Measurements from ENCODE around the gene AGAP2.
A peak's percentile ranks its signal among the peaks of the same experiment; 100 is the strongest.
"Not testable (repeated sequence)": the region's sequence is repeated elsewhere in the genome, so short reads cannot be mapped to it uniquely, and the experiment has no call there.

AGAP2 gene

DNA sequence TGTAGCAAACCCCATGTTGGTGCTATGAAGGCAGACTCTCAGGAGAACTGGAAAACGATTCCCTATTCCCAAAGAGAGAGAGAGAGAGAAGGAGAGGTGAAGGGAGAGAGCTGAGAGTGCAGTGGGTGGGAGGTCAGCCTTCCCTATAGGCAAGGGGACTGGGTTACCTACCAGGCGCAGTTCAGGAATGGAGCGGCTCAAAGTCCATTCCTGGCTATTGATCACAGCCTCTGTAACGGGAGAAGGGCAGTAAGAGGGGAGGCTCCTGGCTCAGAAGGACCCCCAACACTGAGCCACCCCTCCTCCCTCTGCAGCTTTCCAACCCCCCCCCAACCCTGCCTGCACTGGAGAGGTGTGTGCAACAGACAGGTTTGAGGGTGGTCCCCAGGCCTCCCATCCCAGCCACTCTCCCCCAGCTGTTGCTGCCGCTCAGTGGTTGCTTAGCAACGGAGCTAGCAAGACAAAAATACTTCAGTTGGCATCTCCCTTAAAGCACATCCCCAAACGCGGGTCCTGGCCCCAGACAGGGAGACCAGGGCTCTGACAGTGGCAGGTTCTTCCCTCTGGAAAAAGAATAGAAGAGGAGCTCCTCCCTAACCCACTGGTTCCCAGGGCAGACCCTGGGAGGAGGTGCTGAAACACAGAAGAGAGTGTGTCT, 3.2 kb downstream of the AGAP2 start:
- DNase-seq: peak; percentile 30

GRCh38 chr12:57734591-57734990, 4.0 kb downstream of the AGAP2 start:
- DNase-seq: no peak

DNA sequence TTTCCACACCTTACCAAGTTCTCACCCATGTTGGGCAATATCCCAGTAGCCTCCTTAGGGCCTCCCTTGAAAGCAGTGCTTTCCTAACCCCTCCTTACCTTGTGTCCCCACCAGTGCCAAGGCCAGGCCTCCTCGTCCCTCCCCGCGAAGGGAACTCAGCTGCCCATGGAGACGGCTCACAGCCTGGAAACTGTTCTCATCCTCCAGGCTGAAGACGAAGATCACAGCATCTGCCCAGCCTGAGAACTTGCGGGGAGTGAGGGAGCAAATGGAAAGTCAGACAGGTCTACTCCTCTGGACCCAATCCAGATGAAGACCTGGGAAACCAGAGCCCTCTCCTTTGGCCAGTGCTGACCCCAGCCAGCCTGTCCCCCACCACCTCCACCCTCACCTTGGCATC, 4.6 kb downstream of the AGAP2 start:
- DNase-seq: no peak

DNA sequence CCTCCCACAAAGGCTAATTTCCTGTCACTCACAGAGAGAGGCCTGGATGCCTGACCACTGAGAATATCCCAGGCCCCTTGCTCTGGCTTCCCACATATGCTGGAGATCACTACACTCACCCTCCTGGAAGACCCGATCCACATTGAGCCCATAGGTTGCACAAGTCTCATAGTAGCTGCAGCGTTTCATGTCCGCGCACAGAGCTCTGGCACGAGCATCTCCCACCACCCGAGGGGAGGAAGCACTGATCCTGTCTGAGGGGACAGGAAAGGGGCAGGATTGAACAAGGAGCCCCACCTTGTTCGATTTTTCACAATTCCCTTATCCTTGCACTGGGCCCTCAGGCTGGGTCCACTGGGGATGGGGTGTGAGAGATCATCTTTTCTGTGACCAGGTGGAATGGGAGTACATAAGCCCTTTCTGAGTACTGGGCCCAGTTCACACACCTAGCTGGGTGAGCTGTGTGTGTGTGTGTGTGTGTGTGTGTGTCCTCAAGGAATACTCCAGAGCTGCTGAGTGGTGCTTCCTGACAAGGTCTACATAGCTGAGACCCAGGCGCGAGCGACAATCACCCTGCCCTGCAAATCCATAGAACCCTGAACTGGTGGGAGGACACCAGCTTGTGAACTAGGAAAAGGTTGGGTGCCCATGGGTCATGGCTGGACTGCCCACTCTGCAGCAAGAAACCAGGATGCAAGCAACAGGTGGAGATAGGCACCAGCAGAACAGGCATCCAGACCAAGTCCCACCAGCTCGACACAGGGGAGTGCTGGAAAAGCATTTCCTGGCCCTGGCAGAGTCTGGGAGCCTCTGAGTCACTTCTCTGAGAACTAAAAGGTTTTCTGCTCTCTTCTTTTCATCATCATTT, 5.6 kb downstream of the AGAP2 start:
- DNase-seq: no peak

- DNase-seq: no peak
Measured at GRCh38 chr12:57732270-57732669, 6.3 kb downstream of the AGAP2 start.

DNA sequence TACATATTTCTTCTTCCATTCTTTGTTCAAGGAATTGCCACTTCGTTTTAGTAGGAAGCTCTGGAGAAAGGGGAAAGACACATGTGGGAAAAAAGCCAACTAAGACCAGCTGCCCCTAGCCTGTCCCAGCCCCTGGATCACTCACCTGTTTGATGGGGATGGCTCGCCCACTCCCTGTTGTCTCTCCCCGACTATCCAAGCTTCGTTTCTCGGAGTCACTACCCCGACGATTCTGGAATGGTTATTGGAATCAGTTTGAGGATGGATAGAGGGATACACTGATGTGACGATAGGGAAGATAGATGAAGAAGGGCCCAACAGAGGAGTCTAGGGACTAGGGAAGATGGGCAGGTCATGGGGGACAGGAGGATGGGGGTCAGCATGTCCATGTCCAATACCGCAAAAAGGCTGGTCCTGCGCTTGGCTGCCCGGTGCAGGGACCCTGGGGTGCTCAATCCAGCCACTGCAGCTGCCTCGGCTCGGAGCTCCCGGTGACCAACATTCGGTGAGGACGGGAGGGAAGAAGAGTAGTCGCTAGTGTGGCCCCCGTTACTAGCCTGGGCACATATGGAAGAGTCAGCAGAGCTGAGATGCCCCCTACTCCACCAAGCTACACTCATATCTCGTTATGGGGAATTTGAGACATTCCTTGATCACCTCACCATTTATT, 7.0 kb downstream of the AGAP2 start:
- DNase-seq: no peak

DNA sequence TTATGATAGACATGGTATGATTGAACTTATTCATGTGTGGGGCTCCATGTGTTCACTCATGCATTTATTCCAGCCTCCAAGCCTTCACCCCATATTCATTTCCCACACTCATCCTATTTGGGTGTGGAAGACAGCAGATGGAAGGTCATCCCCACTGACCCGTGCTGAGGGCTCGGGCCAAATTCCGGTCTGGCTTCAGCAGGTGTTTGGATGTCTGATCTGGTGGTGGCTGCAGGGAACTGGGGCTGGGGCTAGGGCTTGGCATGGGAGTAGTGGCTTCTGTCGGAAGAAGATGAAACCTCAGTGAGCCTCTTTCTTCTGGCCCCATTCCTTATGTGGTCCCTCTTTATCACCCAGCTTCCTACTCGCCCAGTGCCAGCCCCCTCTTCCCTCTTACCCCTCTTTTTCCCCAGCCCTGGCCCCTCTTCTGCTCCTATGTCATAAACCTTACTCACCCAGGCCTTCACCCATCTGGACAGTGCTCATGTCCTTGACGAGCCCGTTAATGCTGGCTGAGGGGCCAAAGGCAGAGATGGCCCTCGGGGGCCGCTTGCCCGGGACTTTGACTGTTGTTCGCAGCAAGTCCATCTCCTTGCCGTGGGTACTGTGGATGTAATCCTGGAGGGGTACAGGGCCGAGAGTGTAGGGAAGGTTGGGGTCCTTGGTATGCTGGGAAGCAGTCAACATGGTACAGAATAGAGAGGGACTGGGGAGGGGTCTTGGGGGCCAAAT, 8.0 kb downstream of the AGAP2 start:
- DNase-seq: no peak

- DNase-seq: no peak
Measured at GRCh38 chr12:57729321-57729844, 9.2 kb downstream of the AGAP2 start.

- no peak for DNase-seq
Measured at GRCh38 chr12:57727758-57728395, 10.7 kb downstream of the AGAP2 start.

- no peak for DNase-seq
Measured at GRCh38 chr12:57726884-57727757, 11.4 kb downstream of the AGAP2 start.

DNA sequence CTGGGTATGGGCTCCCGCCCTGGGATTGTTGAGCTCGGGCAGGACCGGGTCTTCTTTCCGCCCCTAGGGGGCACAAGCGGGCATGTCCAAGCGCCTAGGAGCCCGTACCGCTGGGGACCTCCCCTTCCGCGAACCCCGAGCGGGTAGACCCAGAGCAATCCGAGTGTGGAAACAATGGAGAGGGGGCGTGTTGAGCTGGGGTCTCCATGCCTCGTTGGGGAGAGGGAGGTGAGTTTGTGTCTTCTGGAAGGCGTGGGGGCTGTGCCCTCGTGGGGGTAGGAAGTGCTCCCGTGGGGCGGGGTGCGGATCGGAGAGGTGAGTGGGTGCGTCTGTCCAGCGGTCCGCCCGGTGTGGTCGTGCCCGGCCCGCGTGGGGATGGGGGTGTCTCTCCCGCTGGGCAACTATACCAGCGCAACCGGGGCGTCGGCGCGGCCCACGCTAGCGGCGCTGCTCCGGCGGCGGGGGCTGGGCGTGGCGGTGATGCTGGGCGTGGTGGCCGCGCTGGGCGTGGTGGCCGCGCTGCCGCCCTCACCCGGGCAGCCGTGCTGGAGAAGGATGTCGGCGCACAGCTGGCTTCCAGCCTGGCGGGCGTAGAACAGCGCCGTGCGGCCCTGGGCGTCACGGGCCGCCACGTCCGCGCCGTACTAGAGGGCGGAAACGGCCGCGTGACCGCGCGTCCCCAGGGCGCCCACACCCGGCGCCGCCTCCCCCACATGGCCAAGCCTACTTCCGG, 12.2 kb downstream of the AGAP2 start:
- DNase-seq: peak; percentile 90

DNA sequence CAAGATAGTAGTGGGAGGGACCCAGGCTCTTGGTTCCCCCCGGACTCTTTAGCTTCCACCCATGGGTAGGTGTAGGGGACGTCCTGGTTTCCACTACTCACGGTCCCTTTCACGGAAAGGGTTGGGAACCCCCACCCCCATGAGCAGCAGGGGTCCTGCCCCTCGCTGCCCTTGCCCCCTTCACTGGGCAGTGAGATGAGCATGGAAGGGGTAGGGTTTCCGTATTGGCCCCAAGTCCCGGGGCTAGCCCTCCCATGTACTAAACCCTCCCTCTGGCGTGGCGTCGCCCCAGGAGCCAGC, 12.7 kb downstream of the AGAP2 start:
- DNase-seq: no peak

GRCh38 chr12:57724936-57725740, 13.4 kb downstream of the AGAP2 start:
- DNase-seq: no peak

- no peak for DNase-seq
Measured at GRCh38 chr12:57724003-57724935, 14.3 kb downstream of the AGAP2 start.

DNA sequence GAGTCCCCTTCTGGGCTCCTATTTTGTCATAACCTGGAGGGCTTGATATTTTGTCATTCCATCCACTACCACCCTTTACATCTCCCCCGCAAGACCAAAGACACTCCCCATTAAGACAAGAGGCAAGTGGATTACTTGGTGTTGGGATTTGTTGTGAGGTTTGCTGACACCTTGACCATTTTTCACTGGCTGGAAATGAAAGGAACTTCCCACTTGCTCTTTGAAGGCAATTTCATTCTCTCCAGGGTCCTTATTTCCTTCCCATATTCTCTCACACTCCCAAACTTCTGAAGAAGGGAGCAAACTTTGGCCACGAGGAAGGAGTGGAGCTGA, 14.9 kb downstream of the AGAP2 start:
- DNase-seq: no peak

GRCh38 chr12:57722716-57723629, 15.6 kb downstream of the AGAP2 start:
- peak; percentile 59 for DNase-seq

DNA sequence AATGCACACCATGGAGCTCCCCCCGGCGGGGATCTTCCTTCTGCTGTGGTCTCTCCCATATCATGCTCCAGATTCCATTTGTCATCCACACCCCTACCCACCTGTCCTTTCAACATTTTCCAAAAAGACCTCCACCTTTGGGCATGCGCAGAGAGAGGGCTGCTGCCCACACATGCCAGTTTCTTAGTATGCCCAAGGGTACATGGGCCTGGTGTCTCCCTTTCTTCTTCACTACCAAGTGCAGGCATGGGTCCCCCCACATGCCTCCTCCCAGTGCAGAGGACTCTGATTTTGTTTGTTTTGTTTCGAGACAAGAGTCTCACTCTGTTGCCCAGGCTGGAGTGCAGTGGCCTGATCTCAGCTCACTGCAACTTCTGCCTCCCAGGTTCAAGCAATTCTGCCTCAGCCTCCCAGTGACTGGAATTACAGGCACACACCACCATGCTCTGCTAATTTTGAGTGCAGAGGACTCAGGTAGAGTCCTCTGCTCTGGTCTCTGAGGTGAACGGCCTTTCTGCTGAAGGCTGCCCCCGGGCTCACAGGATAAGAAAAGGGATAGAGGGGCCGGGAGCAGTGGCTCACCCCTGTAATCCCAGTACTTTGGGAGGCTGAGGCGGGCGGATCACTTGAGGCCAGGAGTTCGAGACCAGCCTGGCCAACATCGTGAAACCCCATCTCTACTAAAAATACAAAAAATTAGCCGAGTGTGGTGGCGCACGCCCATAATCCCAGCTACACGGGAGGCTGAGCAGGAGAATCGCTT, 16.5 kb downstream of the AGAP2 start:
- not testable (repeated sequence) for DNase-seq
